GM23338 (cell line): Measurements from ENCODE around the gene TRIM24. TPM values are rescaled to one million over a fixed set of nuclear protein-coding genes. Genes with fewer than 3 reads are reported as not detected.

Source experiments
- ATAC-seq: fragments of 200-7000 bp; cut with Tn5 transposase; 3 replicates; pipeline ENCODE4 v1.9.1; 2020
- DNase-seq: peaks from one replicate; pipeline ENCODE4 v3.0.0-alpha.2; 2015; ENCODE audit warnings: low spot score
- H2AFZ ChIP-seq: fragments of 200-600 bp; sonication (generic); 2 replicates; pipeline ENCODE4 v1.8.0; 2016; ENCODE audit warnings: antibody characterized with exemption, mild to moderate bottlenecking, moderate library complexity
- H3F3A ChIP-seq: fragments of 200-600 bp; sonication (generic); replicated peaks from 2 replicates; pipeline ENCODE4 v1.8.0; 2017; ENCODE audit warnings: antibody characterized with exemption, mixed run types, low read depth
- H3K27ac ChIP-seq: fragments of 200-600 bp; sonication (generic); 2 replicates; pipeline ENCODE4 v1.6.1; 2016; ENCODE audit warnings: low read depth
- H3K27me3 ChIP-seq: fragments of 200-600 bp; sonication (generic); 2 replicates; pipeline ENCODE4 v1.8.0; 2016; ENCODE audit warnings: mild to moderate bottlenecking, mixed run types, moderate library complexity; ENCODE audit not compliant: insufficient read depth
- H3K36me3 ChIP-seq: fragments of 200-600 bp; sonication (generic); 2 replicates; pipeline ENCODE4 v1.8.0; 2016; ENCODE audit warnings: mild to moderate bottlenecking; ENCODE audit not compliant: insufficient read depth
- H3K4me1 ChIP-seq: fragments of 200-600 bp; sonication (generic); 2 replicates; pipeline ENCODE4 v1.8.0; 2016; ENCODE audit warnings: mild to moderate bottlenecking, moderate library complexity; ENCODE audit not compliant: insufficient read depth
- H3K4me2 ChIP-seq: fragments of 200-600 bp; sonication (generic); 2 replicates; pipeline ENCODE4 v1.7.1; 2017; ENCODE audit warnings: mixed run types
- H3K4me3 ChIP-seq: fragments of 200-600 bp; sonication (generic); 2 replicates; pipeline ENCODE4 v1.6.1; 2016; ENCODE audit warnings: mixed run types
- H3K79me2 ChIP-seq: fragments of 200-600 bp; sonication (generic); replicated peaks from 2 replicates; pipeline ENCODE4 v1.8.0; 2017; ENCODE audit warnings: mild to moderate bottlenecking; ENCODE audit not compliant: insufficient read depth
- H3K9me2 ChIP-seq: fragments of 200-600 bp; sonication (generic); 2 replicates; pipeline ENCODE4 v1.8.0; 2017; ENCODE audit not compliant: insufficient read depth
- H4K20me1 ChIP-seq: fragments of 200-600 bp; sonication (generic); replicated peaks from 2 replicates; pipeline ENCODE4 v1.8.0; 2017; ENCODE audit warnings: mild to moderate bottlenecking; ENCODE audit not compliant: insufficient read depth
- H3K27ac Mint-ChIP-seq: 2 replicates; pipeline ENCODE4 v1.8.0; 2020; ENCODE audit warnings: inconsistent platforms, mild to moderate bottlenecking, moderate library complexity, mixed read lengths
- H3K27me3 Mint-ChIP-seq: 3 replicates; pipeline ENCODE4 v1.8.0; 2022; ENCODE audit warnings: low read depth, mild to moderate bottlenecking, moderate library complexity, mixed read lengths, inconsistent platforms; ENCODE audit not compliant: insufficient read depth, poor library complexity
- H3K36me3 Mint-ChIP-seq: 3 replicates; pipeline ENCODE4 v1.8.0; 2021; ENCODE audit warnings: low read depth, mild to moderate bottlenecking, inconsistent platforms, moderate library complexity, mixed read lengths
- H3K4me1 Mint-ChIP-seq: 3 replicates; pipeline ENCODE4 v1.8.0; 2020; ENCODE audit warnings: mild to moderate bottlenecking, inconsistent platforms, mixed read lengths
- H3K4me3 Mint-ChIP-seq: 3 replicates; pipeline ENCODE4 v1.8.0; 2021; ENCODE audit warnings: moderate library complexity, mild to moderate bottlenecking, inconsistent platforms, mixed read lengths
- H3K9me3 Mint-ChIP-seq: 3 replicates; pipeline ENCODE4 v1.8.0; 2020; ENCODE audit warnings: moderate library complexity, mild to moderate bottlenecking, inconsistent platforms, mixed read lengths
- CREB1 ChIP-seq: fragments of 250-450 bp; sonication (Bioruptor Pico); IDR thresholded peaks from 2 replicates; pipeline ENCODE4 v1.5.0; 2020; ENCODE audit warnings: low read depth, mild to moderate bottlenecking, moderate library complexity
- CTCF ChIP-seq, 2 experiments: fragments of 200-600 bp in 1 of 2; sonication (generic) in 1 of 2; conservative IDR thresholded peaks; 2 replicates each; pipeline versions ENCODE4 v1.5.1 to v1.6.1; 2016 to 2017; ENCODE audit warnings: antibody characterized with exemption in 2 of 2, low read depth in 2 of 2, mild to moderate bottlenecking in 2 of 2, moderate library complexity in 1 of 2
- ETS1 ChIP-seq: IDR thresholded peaks from 2 replicates; pipeline ENCODE4 v1.6.1; 2016; ENCODE audit warnings: antibody characterized with exemption
- EZH2phosphoT487 ChIP-seq: fragments of 200-600 bp; sonication (generic); IDR thresholded peaks from one replicate; pipeline ENCODE4 v1.8.1; 2018; ENCODE audit warnings: antibody characterized with exemption; ENCODE audit not compliant: unreplicated experiment
- JUNB ChIP-seq: IDR thresholded peaks from one replicate; pipeline ENCODE4 v1.6.1; 2016; ENCODE audit warnings: antibody characterized with exemption; ENCODE audit not compliant: unreplicated experiment
- NANOG ChIP-seq: IDR thresholded peaks from 2 replicates; pipeline ENCODE4 v1.6.1; 2016; ENCODE audit warnings: antibody characterized with exemption, borderline replicate concordance
- POLR2AphosphoS5 ChIP-seq: IDR thresholded peaks from 2 replicates; pipeline ENCODE4 v1.6.1; 2016; ENCODE audit warnings: antibody characterized with exemption, low read depth
- STAT1 ChIP-seq: IDR thresholded peaks from one replicate; pipeline ENCODE4 v1.6.1; 2016; ENCODE audit warnings: antibody characterized with exemption; ENCODE audit not compliant: unreplicated experiment
- ZNF331 ChIP-seq: fragments of 250-450 bp; sonication (Bioruptor Pico); IDR thresholded peaks from 2 replicates; pipeline ENCODE4 v1.5.0; 2020; ENCODE audit warnings: low read depth, mild to moderate bottlenecking, moderate library complexity
- polyA plus RNA-seq: library from polyadenylated mRNA; unstranded; fragments of >200 nt; fragmentation: Nextera tagmentation; extraction: Ambion mirVana; gene quantifications from 2 replicates; pipeline ENCODE4 v1.2.1, GENCODE V29; 2016
- total RNA-seq: library from RNA; depleted of rRNA; stranded (reverse); fragments of >200 nt; shearing (Covaris generic); gene quantifications from 2 replicates; pipeline ENCODE4 v1.2.3, GENCODE V29; 2014

The TRIM24 gene
- total and polyA plus RNA-seq, 2 experiments from 2014 or later: 67.0 to 120 TPM

GRCh38 chr7:138449580-138449979, 10.5 kb upstream of the TRIM24 start:
- Mint-ChIP-seq H3K36me3 (peaks cover 31% of the 10 kb centered on the region), H3K9me3 (peaks cover 29% of the 10 kb centered on the region), H3K27ac (no peak overlapping the region), H3K4me1 (no peaks in the 10 kb centered on the region), H3K4me3 (no peak overlapping the region), H3K27me3 (peaks cover 5% of the 10 kb centered on the region)
- H3K4me3 ChIP-seq: no peak overlapping the region
- no peak overlapping the region for H3K4me2 ChIP-seq
- peaks cover 6% of the 10 kb centered on the region; the same call in 1 of the 2 replicates for H3K36me3 ChIP-seq
- DNase-seq (peak; percentile 79), ATAC-seq (no peak)
- no peaks in the 10 kb centered on the region for H3F3A ChIP-seq
- TF ChIP-seq CTCF (conservative IDR thresholded peaks at IDR 0.05; ENCODE audit: low read depth in 2 of 2): peak; percentile 56 to 60
- TF ChIP-seq JUNB: no peak
- no peak overlapping the region for H3K27ac ChIP-seq
- no peaks in the 10 kb centered on the region for H4K20me1 ChIP-seq
- no peaks in the 10 kb centered on the region for H3K79me2 ChIP-seq
- H3K9me2 ChIP-seq: peaks cover 19% of the 10 kb centered on the region; the same call in 1 of the 2 replicates
- no peak overlapping the region for H2AFZ ChIP-seq
- no peaks in the 10 kb centered on the region for H3K4me1 ChIP-seq
- H3K27me3 ChIP-seq: no peaks in the 10 kb centered on the region

GRCh38 chr7:138455609-138456008, 4.5 kb upstream of the TRIM24 start:
- Mint-ChIP-seq H3K36me3 (peaks cover 8% of the 10 kb centered on the region; the same call in 2 of the 3 replicates), H3K9me3 (peaks cover 8% of the 10 kb centered on the region), H3K27ac (no peak overlapping the region), H3K27me3 (peaks cover 5% of the 10 kb centered on the region), H3K4me1 (peaks cover 19% of the 10 kb centered on the region), H3K4me3 (no peak overlapping the region)
- Histone ChIP-seq H3K27me3 (no peaks in the 10 kb centered on the region), H3K36me3 (no peaks in the 10 kb centered on the region), H3K27ac (no peak overlapping the region), H3K4me3 (no peak overlapping the region), H3K79me2 (peaks cover 5% of the 10 kb centered on the region), H3K4me2 (peak overlapping the region; percentile 19; the same call in 1 of the 2 replicates), H2AFZ (no peak overlapping the region), H3K9me2 (0 out of 2 replicates have a peak, but pooled peaks cover 4% of the 10 kb centered on the region), H3K4me1 (0 out of 2 replicates have a peak, but pooled peaks cover 10% of the 10 kb centered on the region), H3F3A (no peaks in the 10 kb centered on the region), H4K20me1 (no peaks in the 10 kb centered on the region)
- no peak for TF ChIP-seq ZNF331 (CRISPR knock-in tag)
- no peak for TF ChIP-seq ETS1
- no peak for TF ChIP-seq EZH2phosphoT487
- TF ChIP-seq POLR2AphosphoS5: no peak
- DNase-seq (no peak), ATAC-seq (no peak)

DNA sequence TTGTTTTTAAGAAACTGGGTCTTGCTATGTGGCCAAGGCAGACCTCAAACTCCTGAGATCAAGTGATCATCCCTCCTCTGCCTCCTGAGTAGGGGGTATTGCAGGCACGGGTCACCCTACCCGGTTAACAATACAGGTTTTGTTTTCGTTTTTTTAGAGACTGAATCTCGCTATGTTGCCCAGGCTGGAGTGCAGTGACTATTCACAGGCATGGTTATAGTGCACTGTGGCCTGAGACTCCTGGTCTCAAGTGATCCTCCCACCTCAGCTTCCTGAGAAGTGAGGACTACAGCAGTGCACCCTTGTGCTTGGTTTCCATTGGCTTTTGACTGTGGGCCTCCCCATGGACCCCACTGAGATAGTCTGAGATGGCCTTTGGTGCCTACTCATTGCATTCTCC, 3.8 kb upstream of the TRIM24 start:
- H3K9me3 Mint-ChIP-seq: peaks cover 7% of the 10 kb centered on the region
- TF ChIP-seq ETS1 (no peak), JUNB (no peak), EZH2phosphoT487 (no peak), CREB1 (CRISPR knock-in tag) (no peak), CTCF (conservative IDR thresholded peaks at IDR 0.05; ENCODE audit: low read depth in 2 of 2) (no peak), ZNF331 (CRISPR knock-in tag) (no peak), NANOG (no peak), STAT1 (no peak)

More for the DNA sequence above, 3.8 kb upstream of the TRIM24 start:
- DNase-seq: no peak
- peaks cover 7% of the 10 kb centered on the region for H3K36me3 Mint-ChIP-seq
- H3K27ac Mint-ChIP-seq: no peak overlapping the region
- no peak overlapping the region for H3K4me2 ChIP-seq
- peaks cover 11% of the 10 kb centered on the region for H3K79me2 ChIP-seq
- H3K27ac ChIP-seq: no peak overlapping the region
- no peaks in the 10 kb centered on the region for H3F3A ChIP-seq
- H2AFZ ChIP-seq: no peak overlapping the region
- peaks cover 19% of the 10 kb centered on the region for H3K4me1 Mint-ChIP-seq
- ATAC-seq: no peak
- peaks cover under 1% of the 10 kb centered on the region for H4K20me1 ChIP-seq
- no peak overlapping the region for H3K4me3 ChIP-seq
- H3K9me2 ChIP-seq: 0 out of 2 replicates have a peak, but pooled peaks cover 4% of the 10 kb centered on the region
- H3K27me3 ChIP-seq: no peaks in the 10 kb centered on the region
- H3K4me3 Mint-ChIP-seq: no peak overlapping the region
- H3K27me3 Mint-ChIP-seq: peaks cover 5% of the 10 kb centered on the region
- H3K36me3 ChIP-seq: no peaks in the 10 kb centered on the region
- H3K4me1 ChIP-seq: 0 out of 2 replicates have a peak, but pooled peaks cover 10% of the 10 kb centered on the region
